NCI-H526 (cell line): ENCODE data around the gene POP4.
"Not testable (repeated sequence)": the region's sequence is repeated elsewhere in the genome, so short reads cannot be mapped to it uniquely, and the experiment has no call there.

ENCODE experiments used
- DNase-seq, 2 experiments: peaks; one replicate each; lab custom pipeline; 2025; lab: John Stamatoyannopoulos, UW

The POP4 gene

DNA sequence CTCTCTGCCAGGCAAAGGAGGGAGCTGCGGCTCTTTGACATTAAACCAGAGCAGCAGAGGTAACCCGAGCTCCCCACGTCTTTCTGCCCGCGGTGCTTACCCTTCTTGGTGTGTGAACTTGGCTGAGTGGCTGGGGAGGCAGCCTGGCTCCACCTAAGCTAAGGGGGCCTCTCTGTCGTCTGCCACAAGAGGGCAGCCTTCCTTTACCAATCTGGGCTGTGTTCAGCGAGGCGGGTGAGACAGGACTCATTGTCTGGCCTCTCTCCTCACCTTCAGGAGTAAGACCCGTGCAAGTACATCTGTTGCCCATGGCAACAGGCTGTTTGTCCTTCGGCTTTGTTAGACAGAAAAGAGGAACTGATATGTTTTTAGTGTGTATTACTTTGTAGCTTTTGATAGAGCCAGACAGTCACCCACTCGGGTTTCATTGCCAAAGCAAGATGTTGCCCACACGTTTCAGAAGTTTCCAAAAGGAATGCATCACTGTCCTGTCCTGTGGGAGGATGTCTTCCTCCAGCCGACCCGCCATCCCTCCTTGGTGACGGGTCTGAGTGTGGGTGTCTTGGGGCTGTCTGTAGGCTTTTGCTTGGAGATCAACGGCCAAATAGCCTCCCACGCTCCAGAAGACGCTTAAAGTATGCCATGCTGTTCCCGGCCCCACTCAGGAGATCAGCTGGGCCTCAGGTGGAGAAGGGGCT is 4.6 kb downstream of the POP4 start:
- peak; percentile 54 to 86 for DNase-seq

DNA sequence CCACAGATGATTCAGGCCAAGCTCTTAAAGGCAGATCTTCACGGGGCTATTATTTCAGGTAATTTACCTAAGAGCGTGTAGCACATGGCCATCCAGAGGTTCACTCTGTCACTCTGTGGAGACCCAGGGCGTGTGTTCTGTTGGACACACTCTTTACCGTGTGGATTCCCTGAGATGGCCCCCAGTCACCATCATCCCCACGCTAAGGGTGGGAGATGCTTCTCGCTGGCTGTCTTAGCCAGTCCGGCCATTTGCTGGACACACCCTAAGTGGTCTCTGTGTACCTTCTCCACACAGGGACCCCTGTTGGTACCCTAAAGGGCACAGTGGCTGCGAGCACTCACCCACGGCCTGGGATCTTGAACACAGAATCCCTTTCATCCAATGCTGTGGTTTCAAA is 6.0 kb downstream of the POP4 start:
- DNase-seq, result no peak

DNA sequence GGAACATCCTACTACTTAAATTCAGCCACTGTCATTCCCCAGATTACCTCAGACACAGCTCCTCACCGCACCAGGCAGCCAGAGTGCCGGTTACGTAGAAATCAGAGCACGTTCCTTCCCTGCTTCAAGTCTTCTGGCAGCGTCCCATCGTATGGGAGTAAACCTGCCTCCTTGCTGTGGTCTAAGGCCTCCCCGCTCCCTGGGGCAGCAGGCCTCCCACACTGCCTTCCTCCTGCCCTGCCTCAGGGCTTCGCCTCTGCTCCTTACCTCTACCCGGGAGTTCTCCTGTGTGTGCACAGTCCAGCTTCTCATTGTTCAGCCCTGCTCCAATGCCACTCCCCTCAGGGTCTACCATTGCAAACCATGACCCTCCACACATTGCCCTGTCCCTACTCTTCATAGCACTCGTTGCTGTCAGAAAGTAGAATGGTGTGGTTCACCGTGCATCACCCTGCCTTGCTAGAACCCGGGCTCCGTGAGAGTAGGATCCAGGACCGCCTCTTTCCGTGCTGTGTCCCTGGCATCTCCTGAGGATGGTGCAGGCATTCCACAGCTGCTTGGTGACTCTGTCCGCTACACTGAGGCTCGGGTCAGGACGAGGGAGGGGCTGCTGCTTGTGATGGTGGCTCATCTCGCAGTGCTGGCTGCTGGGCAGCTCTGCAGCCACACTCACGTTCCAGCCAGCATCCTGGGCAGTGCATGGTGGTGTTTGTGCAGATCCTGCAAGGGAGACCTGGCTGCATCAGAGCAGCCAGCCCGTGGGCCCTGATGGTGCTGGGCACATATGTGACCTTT is 6.9 kb downstream of the POP4 start:
- no peak for DNase-seq

DNA sequence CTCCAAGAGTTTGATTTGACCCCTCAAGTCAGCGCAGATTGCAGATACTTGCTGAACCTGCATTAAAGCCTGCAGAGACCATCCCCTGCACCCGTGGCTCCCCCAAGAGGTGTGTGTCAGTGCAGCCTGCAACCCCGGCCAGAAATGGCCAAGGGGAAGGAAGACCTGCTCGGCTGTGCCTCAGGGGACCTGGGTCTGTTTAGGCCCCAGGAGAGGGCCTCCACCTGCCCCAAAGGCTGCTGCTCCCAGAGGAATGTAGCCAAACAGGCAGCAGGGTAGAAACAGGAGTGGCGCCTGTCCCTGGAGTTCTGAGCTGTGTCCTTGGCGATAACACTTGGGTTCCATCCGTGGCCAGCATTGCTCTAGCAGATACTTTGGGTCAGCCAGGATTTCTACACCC is 8.0 kb downstream of the POP4 start:
- DNase-seq, result no peak

DNA sequence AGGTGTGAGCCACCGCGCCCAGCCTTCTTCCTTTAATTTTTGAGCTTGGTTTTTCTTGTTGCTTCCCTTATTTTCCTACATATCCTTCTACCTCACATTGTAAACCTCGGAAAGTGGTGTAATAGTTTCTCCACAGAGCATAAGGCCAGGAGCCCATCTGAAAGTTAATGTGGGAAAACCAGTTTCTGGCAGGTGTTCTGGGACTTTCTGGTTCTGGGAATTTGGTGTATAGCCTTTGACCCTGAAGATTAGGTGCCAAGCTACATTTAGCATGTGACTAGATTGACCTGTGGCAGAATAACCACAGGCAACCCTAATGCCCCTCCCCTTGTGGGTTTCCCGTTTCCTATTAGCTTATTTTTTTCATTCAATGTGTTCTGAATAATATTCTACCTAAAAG is 8.7 kb downstream of the POP4 start:
- no peak for DNase-seq

DNA sequence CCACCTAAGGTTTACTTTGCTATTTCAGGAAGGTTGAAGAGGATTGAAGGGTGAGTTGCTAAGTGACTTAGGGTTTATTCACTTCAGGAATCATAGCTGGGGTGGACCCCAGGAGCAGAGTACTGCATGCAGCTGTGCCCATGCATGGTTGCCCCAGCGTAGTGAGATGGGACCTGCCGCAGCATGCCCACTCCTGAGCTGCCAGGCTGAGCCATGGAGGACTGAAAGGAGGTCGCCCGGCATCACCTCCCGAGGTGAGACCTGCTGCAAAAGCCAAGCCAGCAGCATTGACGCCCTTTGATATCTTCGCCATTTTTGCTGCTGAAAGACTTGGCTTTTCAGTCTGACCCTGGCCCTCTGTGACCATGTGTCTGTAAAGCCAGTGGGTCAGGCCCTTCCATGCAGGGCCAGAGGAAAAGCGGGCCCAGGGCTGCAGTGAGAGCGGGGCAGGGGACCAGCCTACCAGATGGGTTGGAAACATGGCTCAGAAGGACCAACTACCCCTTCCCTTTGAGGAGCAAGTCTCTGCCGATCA is 9.9 kb downstream of the POP4 start:
- DNase-seq, result no peak

DNA sequence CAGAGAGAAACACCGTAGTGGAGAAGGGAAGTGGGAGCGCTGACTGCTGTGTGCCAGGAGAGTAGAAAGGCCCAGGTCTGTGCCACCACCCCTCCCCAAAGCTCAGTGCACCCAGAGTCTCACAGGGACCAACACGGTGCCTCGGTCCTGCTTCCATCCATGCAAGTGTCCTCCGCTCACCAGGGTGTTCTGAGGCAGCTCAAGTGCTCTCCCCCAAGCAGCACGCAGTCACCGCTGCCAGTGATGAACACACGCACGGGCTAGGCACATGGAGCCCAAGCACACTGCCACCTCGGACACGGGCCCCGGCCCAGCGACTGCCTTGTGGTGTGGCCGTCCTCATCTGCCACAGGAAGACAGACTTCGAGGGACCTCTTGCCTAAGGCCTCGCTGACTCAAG is 10.5 kb downstream of the POP4 start:
- no peak for DNase-seq

DNA sequence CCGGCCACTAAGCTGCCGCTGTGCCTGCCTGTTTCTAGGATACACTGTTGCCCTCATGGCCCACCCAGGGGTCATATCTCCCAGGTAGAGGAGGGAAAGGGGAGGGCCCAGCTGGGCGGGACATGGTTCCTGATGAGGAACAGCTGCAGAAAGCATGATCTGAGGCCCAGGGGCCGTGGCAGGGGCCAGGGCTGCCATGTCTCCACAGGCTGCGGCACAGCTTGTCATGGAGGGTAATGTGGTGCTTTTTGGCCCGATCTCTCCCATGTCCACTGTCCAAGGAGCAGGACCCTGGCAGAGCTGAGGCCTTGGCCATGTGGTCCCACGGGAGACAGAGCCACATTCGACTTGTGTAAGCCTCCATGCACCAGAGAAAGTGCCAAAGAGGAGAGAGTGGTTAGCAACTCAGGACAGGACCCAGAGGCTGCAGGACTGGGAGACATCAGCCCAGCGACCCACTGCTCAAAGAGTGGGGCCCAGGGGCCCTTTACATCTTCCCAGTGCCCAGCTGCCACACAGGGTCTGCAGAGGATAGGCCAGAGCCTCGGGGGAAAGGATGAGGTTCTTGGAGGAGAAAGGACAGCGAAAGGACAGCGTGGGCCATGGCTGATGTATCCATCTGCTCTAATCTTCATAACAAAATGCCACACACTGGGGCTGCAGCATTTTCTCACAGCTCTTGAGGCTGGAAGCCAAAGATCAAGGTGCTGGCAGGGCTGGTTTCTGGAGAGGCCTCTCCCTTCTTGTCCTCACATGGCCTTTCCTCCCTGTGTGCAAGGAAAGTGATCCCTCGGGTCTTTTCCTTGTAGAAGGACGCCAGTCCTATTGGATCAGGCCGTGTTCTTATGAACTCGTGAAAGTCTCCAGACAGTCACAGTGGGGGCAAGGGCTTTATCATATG is 11.5 kb downstream of the POP4 start:
- DNase-seq, result no peak

DNA sequence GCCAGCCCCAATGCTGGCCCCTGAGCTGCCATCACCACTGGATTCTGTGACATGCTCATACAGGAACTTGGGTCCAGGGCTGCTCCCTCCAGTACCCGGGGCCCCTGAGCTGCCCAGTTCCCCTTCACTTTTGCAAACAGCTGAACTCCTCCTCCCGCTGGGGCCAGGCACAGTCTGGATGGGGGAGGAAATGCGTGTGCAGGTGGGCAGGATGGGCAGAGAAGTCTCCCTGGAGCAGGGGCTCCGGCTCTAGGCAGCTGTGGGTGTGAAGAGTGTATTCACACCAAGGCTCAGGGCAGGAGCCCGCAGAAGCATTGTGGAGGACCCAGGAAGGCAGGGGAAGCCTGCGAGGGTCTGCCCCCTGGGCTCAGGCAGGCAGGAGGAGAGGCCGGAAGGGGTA is 12.4 kb downstream of the POP4 start:
- no peak for DNase-seq

DNA sequence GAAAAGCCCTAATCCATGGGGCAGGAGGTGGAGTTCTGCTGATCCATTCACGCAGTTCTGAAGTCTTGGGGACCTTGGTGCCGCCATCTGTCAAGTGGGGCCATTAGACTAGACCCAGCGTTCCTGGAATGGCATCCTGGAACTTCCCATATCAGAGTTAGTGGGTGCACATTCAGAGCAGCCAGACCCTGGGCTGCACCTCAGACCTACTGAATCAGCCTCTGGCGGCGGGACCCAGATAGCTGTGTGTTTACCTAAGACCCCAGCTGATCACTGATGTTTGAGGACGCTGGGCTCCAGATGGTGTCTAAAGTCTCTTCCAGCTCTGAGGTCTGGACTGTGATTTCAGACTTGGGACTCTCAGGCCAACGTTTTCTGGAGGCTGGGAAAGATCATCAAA is 12.8 kb downstream of the POP4 start:
- no peak for DNase-seq

DNA sequence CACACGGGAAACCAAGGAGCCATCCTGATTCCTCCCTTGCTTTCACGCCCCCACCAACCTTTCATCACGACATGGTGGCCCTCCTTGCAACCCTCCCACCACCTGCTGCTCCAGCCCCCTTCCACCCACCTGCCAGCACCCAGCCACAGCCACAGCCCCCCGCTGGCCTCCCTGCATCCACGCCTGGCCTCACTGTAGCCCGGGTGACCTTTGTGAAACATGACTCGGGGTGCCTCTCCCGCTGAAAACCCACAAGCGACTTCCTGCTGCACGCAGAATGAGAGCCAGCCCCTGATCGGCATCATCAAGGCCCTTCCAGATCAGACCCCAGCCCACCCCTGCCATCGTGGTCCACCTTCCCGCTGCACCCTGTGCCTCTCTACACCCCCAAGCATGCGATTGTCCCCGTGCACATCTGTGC is 14.9 kb downstream of the POP4 start:
- no peak for DNase-seq

DNA sequence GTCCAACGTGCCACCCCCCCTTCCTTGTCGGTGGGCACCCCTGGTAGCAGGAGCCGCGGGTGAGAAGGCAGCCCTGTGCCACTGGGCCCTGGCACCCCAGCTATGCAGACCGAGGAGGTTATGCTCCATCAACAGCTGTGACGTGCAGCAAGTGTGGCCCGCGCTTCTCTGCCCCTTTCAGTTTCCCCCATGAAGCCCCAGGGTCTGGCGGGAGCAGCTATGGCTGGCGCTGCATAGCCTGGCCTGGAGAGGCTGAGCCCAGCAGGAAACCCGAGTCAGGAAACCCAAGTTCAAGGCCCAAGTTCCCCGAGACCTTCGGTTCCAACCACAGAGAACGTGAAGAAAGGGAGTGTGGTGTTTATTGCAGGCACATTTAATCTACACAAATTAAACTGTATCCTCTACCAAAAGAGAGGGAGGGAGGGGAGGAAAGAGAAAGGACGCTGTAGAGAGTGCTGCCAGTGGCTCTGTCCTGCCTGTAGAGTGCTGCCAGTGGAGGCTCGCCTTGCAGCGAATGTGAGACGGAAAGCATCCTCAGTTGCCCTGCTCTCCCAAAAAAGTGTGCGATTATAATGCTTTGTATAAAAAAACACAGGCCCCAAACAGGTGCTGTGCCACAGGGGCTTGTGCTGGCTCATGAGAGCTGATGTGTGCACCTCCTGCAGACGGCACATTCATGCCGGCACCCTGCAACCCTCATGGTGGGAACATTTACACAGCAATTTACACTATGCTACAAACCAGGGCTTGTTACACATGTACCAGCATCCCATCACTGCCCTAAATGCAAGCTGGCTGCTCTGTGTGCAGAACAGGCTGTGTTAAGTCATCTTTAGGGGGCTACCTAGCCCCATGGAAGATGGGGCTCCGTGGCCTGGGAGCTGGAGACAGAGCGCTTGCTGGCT is 16.3 kb downstream of the POP4 start:
- no peak for DNase-seq

DNA sequence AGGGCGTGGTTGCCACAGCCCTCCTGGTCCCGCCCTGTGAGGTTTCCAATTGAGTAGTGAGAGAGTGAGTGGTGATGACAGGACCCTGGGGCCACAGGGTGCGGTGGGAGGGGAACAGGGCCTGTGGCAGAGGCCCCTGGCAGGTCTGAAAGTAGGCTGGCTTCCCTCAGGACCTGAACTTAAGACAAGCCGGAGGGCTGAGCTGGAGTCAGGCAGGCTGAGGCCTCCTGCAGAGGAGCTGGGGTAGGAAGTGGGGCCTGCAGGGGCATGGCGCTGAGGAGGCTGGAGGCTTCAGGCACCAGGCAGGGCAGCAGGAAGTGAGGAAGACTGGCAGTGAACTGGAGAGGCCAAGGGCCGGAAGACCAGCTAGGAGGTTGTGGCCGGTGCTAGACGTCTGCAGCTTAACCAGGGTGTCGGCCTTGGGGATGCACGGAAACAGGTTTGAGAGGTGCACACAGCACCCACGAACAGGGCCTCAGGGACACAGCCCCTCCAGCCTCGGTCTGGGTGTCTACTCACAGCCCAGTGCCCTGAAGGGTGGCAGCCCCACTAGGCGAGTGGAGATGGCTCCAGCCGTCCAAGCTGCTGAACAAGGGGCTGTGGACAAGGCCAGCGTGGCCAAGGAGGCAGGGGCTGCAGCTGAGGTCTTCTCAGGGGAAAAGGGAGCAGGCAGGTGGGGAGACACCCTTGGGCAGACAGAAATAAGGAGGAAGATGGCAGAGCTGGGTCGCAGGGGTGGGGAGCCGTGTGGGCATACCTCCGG is 17.8 kb downstream of the POP4 start:
- no peak for DNase-seq

DNA sequence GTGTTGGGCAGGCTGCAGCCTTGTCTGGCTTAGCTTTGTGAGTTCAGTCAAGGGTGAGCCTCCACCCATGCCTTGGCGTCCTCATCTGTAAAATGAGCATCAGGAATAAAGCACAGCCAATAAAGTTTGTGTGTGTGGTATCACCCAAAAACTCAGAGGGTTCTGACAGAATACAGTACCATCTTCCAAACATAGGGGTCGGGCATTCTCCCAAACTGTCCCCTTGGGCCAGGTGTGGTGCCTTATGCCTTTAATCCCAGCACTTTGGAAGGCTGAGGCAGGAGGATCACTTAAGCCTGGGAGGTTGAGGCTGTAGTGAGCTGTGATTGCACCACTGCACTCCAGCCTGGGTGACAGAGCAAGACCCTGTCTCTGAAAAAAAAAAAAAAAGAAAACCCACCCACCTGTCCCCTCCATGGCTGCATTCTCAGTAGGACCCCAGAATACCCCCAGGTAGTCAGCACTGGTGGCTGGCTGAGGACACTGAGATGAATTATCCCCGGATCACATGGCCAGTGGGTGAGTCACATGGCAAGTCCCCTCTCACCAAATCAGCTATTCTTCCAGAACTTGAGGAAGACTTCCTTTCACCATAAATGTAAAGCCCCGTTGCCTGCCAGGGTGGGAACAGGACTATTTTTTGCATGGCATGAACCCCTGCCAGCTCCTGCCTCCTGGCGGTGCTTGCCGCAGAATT is 18.6 kb downstream of the POP4 start:
- DNase-seq, result no peak

DNA sequence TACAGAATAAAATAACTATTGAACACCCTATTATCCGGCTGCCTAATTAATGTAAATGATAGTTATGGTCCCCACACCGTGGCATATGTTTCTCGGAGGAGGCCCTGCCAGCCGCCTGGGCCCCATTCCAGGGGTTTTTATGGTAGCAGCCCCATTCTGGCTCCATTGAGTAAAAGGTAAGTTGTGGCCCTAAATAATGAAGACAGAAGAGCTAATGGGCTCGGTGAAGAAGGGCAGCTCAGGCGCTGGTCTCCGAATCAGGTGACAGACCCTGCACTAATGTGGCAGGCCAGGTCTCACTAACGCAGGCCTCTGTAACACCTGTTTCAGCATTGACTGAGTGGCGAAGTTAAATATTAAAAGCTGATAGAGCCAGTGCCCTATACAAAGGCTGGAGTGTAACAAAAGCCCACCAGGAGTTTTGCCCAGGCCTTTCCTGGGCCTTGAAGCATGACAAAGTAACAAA is 19.1 kb downstream of the POP4 start:
- DNase-seq, result no peak

DNA sequence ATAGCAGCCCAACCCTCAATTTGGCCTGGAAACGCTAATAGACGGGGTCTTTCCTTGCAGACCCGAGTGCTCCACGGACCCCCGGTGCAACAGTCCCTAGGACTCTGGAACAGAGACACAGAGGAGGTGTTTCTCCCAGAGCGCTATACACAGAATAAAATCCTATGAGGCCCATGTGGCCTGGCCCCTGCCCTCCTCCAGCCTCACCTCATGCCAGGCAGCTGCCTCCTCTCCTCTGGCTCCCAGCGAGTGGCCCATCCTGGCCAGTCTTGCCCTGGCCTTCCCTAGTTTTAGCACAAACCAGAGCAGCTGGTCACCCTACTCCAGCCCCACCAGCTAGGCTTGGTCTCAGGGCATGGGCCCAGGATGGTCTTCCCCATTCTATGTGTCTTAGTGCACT is 20.3 kb downstream of the POP4 start:
- DNase-seq, result no peak

DNA sequence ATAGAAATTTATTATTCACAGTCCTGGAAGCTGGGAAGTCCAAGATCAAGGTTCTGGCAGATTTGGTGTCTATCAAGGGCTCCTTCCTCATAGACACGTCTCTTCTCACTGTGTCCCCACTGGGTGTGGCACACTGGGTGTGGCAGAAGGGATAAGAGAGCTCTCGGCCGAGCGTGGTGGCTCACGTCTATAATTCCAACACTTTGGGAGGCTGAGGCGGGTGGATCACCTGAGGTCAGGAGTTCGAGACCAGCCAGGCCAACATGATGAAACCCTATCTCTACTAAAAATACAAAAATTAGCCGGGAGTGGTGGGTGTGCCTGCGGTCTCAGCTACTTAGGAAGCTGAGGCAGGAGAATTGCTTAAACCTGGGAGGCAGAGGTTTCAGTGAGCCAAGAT is 20.7 kb downstream of the POP4 start:
- not testable (repeated sequence) for DNase-seq

DNA sequence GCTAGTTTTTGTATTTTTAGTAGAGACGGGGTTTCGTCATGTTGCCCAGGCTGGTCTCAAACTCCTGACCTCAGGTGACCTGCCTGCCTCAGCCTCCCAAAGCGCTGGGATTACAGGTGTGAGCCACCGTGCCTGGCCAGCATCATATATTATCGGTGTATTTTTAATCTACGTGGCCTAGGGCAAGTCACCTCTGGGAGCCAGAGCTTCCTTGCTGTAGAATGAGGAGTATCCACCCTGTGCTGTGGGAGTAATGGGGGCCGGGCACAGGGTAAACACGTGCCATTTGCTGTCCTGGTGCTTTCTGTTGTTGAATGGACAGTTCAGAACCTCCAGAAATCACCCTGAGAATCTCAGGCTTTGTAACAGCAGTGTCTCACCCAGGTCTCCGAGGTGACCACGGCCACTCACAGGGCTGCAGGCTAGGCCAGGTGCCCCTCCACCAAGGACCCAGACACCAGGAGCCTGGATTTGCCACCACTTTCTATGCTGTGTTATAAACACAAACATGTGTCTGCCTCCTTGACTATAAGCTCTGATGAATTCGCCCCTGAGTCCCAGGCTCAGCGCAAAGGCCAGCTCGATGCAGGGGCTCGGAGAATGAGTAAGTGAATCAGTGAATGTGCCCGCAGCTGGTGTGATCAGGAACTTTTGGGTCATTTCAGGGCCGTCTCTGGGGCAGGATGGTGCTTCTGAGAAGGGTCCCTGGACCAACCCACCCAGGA is 22.7 kb downstream of the POP4 start:
- DNase-seq, result no peak
